HG03108 (cell line): ENCODE results near the gene GLRX5.
"Not testable (repeated sequence)": the region's sequence is repeated elsewhere in the genome, so short reads cannot be mapped to it uniquely, and the experiment has no call there.

Experiments
- ATAC-seq: cut with Tn5 transposase; IDR thresholded peaks from one replicate; pipeline ENCODE4 v1.9.1; 2021; ENCODE audit warnings: moderate library complexity; ENCODE audit not compliant: unreplicated experiment

Gene GLRX5

GRCh38 chr14:95549656-95550585 is 15.1 kb downstream of the GLRX5 start:
- no peak for ATAC-seq

GRCh38 chr14:95551435-95551834 is 16.6 kb downstream of the GLRX5 start:
- ATAC-seq = no peak

GRCh38 chr14:95553141-95553540 is 18.3 kb downstream of the GLRX5 start:
- ATAC-seq = no peak

GRCh38 chr14:95555053-95555452 is 20.2 kb downstream of the GLRX5 start:
- no peak for ATAC-seq

GRCh38 chr14:95557291-95557690 is 22.4 kb downstream of the GLRX5 start:
- ATAC-seq = no peak

- ATAC-seq = no peak
Observed at GRCh38 chr14:95557832-95558231, 23.0 kb downstream of the GLRX5 start.

GRCh38 chr14:95559203-95559602 is 24.4 kb downstream of the GLRX5 start:
- ATAC-seq = no peak

- peak; percentile 96 for ATAC-seq
Observed at GRCh38 chr14:95561001-95561412, 26.2 kb downstream of the GLRX5 start.

- ATAC-seq = no peak
Observed at GRCh38 chr14:95562892-95563685, 28.2 kb downstream of the GLRX5 start.

- no peak for ATAC-seq
Observed at GRCh38 chr14:95564060-95564459, 29.2 kb downstream of the GLRX5 start.

GRCh38 chr14:95569440-95569839 is 34.6 kb downstream of the GLRX5 start:
- no peak for ATAC-seq

- ATAC-seq = no peak
Observed at GRCh38 chr14:95573313-95573712, 38.5 kb downstream of the GLRX5 start.

GRCh38 chr14:95575840-95576473 is 41.1 kb downstream of the GLRX5 start:
- ATAC-seq = no peak

GRCh38 chr14:95577067-95577800 is 42.4 kb downstream of the GLRX5 start:
- peak; percentile 92 for ATAC-seq

GRCh38 chr14:95577870-95578269 is 43.0 kb downstream of the GLRX5 start:
- ATAC-seq = no peak

- ATAC-seq = not testable (repeated sequence)
Observed at GRCh38 chr14:95583836-95584617, 49.2 kb downstream of the GLRX5 start.

GRCh38 chr14:95585953-95586620 is 51.2 kb downstream of the GLRX5 start:
- ATAC-seq = no peak

GRCh38 chr14:95591182-95591581 is 56.3 kb downstream of the GLRX5 start:
- not testable (repeated sequence) for ATAC-seq
